NT2/D1 (cell line): ENCODE results near the gene CTIF.

Experiments
- YY1 ChIP-seq: IDR thresholded peaks from 2 replicates; pipeline ENCODE4 v1.6.1; 2011; ENCODE audit not compliant: insufficient read length, insufficient read depth
- ZNF274 ChIP-seq: IDR thresholded peaks from 2 replicates; pipeline ENCODE4 v1.6.1; 2011; ENCODE audit warnings: mild to moderate bottlenecking, low read depth, low read length

DNA sequence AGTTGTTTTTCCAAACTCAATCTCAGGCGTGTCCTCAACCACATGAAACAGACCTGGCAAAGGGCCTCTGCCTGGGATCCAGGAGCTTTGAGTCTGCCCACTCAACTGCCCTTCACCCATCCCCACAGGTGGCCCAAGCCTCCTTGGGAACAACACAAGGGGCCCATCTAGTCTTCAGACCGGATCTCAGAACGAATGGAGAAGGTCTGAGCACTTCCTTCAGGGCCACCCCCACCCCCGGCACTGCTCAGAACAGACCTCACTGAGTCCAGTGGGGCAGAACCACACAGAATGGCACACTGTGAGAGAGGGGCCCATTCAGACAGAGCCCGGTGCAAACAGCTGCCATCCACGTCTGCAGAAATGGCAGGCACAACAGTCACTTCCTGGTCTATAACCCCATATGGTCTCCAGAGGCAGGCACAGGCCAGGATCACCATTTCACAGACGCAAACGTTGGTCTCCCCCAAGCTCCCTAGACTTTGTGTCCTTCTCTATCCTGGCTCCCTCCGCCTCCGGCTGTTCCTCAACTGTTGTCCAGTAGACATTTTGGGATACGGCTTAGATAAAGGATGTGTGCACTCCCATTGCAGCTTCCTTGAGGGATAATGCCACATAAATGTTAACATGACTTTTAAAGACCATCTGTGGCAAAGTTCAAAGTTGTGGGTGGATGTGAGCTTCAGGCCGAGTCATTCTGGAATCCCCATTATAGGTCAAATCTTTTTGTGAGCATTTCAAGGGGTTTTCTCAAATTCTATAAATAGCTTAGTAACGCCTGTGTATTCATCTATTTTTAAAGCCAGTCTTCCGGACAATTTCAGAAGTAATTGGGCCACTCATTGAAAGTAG is 262.3 kb downstream of the CTIF start:
- no peak for TF ChIP-seq ZNF274
- no peak for TF ChIP-seq YY1
